NCI-H1092 (cell line): ENCODE measurements around the gene INHBC.
"Not testable (repeated sequence)": the region's sequence is repeated elsewhere in the genome, so short reads cannot be mapped to it uniquely, and the experiment has no call there.

Experiments used
- DNase-seq: peaks from one replicate; lab custom pipeline; 2025; lab: John Stamatoyannopoulos, UW

INHBC gene

DNA sequence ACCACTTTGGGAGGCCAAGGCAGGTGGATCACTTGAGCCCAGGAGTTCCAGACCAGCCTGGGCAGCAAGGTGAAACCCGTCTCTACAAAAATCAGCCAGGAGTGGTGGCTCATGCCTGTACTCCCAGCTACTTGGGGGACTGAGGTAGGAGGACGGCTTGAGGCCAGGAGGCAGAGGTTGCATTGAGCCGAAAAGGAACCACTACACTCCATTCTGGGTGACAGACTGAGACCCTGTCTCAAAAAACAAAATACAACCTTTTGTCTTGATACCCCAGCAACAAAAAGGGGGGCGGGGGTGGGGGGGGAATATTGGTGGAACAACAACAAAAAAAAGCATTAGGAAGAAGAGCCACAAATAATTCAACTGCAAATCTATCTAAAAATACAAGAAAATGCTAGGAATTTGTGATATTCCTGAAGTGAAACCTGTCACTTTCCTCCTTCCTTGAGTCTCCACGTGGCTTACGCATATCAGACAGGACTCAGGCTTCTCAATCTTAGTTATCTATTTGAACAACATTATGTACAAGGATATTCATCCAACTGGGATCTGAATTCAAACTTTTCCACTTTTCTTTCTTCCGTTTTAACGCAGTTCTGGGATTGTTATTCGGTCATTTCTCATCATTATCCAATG lies 5.0 kb upstream of the INHBC start:
- no peak for DNase-seq

DNA sequence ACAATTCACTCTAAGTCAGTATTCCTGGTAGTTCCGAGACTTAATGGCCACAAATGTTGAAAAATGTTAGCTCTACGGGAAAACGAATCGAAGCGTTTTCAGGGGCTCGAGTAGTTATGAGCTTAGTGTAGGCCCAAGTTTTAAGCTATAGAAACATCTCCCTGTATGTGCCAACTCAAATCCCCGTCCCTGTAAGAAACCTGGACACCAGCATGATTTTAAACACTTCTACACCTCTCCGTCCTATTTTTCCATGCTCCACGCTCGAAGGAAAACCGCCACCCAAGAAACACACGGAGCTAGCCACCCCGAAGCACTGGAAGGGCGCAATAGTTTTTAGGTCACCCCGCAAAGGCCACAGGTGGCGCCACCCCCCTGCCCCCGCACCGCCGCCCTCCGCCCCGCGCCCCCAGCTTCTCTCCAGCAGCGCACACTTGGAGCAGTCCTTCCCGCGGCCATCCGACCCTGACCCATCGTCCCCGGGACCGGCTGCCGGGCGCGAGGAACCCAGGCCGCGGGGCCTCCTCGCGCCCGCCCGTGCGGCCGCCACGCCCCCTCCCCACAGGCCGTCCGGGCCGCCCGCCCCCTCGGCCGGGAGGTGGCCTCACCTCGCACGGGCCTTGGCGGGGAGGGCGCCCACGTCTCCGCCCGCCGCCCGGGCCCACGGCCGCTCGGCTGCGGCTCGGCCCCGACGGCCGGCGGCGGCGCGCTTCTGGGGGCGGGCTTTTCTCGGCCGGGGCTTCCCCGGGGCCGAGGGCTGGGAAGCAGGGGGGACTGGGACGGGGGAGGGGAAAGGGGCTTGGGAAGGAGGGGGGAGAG lies 4.3 kb upstream of the INHBC start:
- DNase-seq = no peak

DNA sequence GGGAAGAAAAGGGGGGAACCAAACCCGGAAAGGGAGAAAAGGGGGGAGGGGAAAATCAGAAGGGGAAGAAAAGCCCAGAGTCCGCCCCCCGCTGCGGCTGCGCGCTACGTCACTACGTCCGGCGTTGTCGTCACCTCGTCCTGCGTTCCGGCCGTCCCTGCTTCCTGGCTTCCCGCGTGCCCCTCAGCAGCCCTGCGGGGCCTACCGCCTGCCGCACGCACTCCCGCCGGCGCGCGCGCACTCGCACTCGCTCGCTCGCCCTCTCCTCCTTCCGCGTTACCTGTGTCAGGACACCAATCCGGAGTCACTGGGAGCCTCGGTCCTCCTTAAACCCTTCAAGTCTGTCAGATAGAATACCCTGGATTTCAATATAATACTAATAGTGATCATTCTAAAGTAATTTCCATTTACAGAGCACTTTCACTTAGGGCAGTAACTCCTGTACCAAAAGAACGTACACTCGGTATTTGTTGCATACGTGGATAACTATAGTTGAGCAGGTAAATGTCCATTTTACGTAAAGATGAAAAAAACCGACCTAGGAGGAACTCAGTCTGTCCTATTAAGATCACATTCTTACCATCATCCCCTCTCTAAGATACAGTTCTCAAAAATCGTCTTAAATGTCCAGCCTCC lies 3.5 kb upstream of the INHBC start, which contains the start of gene R3HDM2:
Gene R3HDM2, minus strand, starts transcription at position 113 of the 636 bp plus-strand sequence. CDS start 120,615 bp downstream, outside the sequence.
- DNase-seq = peak; percentile 85

DNA sequence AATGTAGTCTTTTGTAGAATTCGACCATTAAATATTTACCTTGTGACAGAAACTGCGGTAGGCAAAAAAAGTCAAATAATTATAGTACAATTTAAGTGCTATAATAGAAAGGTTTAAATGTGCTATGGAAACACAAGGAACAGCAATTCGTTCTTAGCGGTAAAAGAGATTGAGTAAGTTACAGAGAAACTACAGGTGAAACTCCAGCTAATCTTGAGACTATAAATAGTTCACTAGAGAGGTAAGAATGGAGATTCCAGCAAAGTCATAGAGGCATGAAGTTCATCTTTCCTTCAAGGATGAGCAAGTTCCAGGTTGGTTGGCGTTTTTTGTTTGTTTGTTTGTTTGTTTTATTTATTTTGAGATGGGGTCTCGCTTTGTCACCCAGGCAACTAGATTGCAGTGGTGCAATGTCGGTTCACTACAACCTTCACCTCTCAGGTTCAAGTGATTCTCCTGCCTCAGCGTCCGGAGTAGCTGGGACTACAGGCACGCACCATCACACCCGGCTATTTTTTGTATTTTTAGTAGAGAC lies 2.9 kb upstream of the INHBC start:
- no peak for DNase-seq

DNA sequence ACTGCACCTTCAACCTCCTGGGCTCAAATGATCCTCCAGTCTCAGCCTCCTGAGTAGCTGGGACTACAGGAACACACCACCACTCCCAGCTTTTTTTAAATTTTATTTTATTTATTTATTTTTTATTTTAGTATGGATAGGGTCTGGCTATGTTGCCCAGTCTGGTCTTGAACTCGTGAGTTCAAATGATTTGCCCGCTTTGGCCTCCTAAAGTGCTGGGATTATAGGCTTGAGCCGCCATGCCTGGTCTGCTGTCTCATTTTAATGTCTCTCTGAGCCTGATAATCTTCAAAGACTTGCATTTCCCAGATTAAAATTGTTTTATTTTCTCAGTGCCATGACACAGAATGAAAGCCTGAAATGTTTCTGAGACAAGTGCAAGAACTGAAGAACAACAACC lies 1.2 kb upstream of the INHBC start:
- DNase-seq = no peak

DNA sequence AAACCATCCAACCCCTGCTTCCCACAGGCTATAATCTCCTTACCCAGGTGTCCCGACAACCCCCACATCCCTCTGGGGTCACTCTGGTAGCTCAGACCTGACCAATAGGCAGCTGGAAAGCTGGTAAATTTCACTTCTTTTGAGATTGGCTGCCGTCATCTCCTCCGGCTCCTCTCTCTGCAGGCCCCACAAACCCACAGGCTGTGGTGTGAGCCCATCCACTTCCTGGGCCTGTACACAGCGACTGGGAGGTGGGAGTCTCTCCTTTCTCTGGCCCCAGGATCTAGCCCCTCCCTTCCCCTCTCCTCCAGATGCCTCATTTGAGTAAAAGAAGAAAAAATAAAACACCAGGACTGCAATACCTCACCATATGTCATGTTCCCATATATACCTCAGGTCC lies 709 bp downstream of the INHBC start:
- no peak for DNase-seq

DNA sequence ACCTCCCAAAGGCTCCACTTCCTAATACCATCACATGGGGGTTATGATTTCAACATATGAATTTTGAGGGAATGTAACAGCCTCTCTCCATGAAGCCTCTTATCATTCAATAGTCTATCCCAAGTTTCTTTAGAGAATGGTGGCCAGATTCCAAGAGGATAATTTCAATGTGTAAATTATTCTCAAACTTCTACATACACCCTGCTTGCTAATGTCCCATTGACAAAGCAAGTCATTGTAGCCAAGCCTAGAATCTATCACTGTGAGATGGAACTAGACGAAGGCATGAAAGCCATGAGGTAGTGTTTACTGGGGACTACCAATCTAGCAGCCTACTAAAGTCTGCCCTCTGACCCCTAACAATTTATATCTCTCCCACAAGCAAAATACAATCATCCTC lies 3.8 kb downstream of the INHBC start:
- DNase-seq = no peak

DNA sequence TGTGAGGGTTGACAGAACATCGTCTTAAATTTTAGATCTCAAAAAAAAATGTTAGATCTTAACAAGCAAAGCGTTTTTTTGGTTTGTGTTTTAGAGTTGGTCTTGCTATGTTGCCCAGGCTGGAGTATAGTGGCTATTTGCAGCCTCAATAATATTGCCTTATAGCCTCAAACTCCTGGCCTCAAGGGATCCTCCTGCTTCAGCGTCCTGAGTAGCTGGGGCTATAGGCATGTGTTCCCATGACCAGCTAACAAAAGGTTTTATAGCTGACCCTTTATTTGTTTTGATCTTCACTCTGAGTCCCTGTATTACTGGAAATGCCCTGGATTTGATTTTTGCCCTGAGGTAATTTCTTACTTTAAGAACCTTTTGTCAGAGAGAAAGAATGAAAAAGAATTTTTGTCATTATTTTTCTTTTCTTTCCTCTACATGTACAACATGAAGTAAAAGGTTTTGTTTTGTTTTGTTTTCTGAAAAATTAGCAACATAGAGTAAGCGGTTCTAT lies 5.2 kb downstream of the INHBC start:
- no peak for DNase-seq

DNA sequence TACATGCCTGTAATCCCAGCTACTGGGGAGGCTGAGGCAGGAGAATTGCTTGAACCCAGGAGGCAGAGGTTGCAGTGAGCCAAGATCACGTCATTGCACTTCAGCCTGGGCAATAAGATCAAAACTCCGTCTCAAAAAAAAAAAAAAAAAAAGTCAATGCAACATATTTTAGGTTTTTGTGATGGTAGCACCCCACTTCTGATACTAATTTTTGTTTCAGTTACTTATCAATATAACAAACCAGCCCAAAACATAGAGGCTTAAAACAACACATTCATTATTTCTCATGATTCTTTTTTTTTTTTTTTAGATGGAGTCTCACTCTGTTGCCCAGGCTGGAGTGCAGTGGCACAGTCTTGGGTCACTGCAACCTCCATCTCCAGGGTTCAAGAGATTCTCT lies 6.8 kb downstream of the INHBC start:
- not testable (repeated sequence) for DNase-seq

DNA sequence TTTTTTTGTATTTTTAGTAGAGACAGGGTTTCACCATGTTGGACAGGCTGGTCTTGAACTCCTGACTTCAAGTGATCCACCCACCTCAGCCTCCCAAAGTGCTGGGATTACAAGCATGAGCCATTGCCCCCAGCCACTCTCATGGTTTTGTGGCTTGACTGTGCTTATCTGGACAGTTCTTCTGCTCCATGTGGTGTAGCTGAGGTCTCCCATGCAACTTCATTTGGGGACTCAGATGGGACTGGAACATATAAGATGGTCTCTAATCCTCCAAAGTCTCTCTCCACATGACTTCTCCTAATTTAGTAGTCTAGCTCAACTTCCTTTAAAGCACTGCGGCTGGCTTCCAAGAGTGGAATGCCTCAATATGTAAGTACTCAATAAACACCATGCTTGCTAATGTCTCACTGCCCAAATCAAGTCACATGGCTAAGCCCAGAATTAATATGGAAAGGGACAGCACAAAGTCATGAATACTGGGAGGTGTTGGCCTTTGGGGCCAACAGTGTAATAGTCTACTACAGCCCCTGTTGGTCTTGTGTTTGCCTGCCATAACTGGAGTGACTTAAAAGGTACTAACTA lies 7.4 kb downstream of the INHBC start:
- DNase-seq = no peak

DNA sequence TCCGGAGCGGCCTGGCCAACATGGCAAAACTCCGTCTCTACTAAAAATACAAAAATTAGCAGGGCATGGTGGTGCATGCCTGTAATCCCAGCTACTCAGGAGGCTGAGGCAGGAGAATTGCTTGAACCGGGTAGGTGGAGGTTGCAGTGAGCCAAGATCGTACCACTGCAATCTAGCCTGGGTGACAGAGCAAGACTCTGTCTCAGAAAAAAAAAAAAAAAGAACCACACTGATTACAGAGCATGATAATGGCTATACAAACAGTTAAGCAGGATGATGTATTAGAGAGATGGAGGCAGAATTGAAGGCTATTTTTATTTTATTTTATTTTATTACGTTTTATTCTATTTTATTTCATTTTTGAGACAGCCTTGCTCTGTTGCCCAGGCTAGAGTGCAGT lies 9.8 kb downstream of the INHBC start:
- not testable (repeated sequence) for DNase-seq

DNA sequence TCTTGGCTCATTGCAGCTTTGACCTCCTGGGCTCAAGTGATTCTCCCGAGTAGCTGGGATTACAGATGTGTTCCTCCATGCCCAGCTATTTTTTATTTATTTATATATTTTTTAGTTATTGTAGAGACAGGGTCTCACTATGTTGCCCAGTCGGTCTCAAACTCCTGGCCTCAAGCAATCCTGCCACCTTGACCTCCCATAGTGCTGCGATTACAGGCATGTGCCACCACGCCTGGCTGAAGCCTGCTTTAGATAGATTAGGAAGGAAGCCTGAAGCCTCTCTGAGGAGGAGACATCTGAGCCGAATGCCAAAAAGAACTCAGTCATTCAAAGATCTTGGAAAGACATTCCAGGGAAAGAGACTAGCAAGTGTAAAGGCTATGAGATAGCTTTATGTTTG lies 10.2 kb downstream of the INHBC start:
- DNase-seq = no peak

DNA sequence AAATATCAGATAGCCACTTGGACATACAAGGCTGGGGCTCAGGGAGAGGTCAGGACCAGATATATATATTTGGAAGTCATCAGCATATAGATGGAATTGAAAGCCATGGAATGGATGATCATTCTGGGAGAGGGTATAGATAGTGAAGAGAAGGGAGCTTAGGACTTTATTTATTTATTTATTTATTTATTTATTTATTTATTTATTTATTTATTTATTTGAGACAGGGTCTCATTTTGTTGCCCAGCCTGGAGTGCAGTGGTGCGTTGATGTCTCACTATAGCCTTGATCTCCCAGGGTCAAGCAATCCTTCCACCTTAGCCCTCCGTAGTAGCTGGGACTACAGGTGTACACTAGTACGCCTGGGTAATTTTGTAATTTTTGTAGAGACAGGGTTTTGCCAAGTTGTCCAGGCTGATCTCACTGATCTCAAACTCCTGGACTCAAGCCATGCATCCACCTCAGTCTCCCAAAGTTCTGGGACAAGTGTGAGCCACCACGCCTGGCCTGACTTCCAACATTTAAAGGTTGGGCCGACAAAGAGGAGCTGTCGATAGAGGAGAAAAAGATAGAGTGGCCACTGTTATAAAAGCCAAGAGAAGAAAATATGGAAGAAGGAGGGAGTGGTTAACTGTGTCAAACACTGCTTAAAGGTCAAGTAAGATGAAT lies 11.8 kb downstream of the INHBC start:
- DNase-seq = no peak

DNA sequence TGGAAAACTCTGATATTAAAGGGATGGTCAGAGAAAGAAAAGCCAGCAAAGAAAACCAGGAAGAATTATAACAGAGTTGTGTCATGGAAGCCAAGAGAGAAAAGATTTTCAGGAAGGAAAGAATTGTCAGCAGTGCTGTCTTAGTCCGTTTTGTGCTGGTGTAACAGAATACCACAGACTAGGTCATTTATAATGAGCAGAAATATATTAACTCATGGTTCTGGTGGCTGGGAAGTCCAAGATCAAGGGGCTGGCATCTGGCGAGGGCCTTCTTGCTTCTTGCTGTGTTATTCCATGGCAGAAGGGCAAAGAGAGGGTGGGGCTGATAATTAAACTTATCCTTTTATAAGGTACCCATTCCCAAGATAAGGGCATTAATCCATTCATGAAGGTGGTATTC lies 14.1 kb downstream of the INHBC start:
- DNase-seq = no peak

DNA sequence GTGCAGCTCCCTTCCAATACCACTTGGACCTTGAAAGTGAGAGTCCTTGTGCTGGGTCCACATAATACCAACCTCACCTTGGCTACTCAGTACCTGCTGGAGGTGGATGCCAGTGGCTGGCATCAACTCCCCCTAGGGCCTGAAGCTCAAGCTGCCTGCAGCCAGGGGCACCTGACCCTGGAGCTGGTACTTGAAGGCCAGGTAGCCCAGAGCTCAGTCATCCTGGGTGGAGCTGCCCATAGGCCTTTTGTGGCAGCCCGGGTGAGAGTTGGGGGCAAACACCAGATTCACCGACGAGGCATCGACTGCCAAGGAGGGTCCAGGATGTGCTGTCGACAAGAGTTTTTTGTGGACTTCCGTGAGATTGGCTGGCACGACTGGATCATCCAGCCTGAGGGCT lies 14.8 kb downstream of the INHBC start:
- no peak for DNase-seq

DNA sequence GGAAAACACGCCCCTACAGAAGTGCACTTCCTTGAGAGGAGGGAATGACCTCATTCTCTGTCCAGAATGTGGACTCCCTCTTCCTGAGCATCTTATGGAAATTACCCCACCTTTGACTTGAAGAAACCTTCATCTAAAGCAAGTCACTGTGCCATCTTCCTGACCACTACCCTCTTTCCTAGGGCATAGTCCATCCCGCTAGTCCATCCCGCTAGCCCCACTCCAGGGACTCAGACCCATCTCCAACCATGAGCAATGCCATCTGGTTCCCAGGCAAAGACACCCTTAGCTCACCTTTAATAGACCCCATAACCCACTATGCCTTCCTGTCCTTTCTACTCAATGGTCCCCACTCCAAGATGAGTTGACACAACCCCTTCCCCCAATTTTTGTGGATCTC lies 15.5 kb downstream of the INHBC start:
- no peak for DNase-seq

DNA sequence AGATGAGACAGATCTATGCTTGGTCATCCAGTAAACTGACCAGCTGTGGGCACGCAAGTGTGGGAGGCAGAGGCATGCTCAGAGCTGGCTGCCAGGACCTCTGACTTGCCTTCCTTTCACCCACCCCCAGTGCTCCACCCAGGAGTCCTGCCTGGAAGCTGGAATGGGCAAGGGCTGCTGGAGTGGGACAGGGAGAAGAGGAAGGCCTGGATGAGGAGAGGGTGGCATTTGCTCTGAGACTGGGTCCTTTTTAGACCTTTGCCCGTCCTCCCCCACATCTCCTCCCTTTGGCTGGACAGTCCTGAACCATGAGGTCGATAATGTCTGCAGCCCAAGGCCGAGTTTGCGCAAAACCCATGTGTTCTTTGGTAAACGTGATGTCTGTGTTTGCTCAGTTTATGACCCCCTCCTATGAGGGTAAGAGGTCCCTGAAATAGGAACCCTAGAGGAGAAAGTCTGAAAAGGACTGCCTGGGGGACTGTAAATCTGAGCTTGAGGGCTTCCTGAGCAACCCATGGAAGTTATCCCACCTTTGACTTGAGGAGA lies 16.7 kb downstream of the INHBC start:
- no peak for DNase-seq

DNA sequence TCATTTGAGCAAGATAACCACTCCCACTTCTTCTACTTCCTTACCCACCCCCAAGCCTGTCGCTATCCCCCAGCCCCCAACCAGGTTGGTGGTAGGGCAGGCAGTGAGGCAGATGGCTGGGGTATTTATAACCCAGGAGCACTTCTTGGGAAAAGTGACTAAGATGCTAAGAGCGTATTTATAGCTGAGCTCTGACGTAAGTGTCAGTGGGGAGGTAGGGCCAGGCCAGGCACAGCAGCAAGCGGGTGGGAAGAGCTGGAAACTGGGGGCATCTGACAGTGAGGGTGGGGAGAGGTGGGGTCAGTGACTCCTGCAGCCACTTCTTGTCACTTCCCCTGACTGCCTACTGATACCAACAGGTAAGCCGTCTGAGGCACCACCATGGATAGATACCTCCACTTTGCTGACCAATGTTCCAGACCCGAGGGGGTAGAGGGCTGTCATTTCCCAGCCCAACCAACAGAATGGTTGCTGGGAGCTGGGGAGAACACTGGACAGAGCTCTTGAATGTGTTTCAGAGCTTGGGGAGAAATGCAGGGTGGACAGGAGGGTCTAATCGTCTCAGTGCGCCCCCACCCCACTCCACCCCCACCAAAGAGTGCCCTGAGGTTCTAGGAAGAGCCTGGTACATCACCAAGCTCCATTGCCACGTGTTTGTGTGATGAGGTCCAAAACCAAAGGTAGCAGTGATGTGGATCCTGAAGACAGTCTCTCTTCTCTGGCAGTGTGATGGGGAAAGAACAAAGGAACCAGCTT lies 17.8 kb downstream of the INHBC start:
- DNase-seq = no peak

DNA sequence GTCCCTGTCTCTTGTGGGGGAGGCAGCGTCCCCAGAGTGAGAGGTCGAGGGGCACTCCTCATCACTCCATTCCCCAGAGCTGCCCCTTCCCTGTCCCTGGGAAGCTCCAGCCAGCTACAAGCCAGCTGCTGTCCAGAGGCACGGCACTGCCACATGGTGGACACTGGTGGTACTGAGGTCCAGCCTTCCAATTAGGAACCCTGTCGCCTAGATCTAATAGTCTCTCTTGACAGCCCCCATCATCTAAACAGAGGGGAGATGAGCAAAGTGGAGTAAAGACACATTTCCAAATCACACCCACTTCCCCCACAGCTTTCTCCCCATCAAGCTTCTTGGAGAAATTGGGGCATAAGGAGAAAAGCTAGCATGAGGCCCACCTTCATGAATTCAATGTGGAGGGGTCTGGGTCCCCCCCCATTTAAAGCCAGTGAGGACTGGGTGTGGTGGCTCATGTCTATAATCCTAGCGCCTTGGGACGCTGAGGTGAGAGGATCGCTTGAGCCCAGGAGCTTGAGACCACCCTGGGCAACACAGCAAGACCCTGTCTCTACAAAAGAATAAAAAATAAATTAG lies 18.4 kb downstream of the INHBC start:
- DNase-seq = peak; percentile 56

DNA sequence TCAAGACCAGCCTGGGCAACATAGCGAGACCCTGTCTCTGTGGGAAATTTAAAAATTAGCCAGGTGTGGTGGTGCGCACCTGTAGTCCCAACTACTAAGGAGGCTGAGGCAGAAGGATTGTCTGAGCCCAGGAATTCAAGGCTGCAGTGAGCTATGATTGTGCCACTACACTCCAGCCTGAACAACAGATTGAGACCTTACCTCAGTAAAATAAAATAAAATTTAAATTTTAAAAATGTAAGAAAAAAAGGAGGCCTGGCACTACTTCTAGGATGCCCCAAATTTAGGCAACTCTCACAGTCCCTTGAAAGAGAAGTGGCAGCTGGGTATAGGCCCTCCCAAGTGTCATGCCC lies 19.6 kb downstream of the INHBC start:
- DNase-seq = no peak
